ENCODE results near the gene MED6.
A peak's percentile ranks its signal among the peaks of the same experiment; 100 is the strongest.

MED6 gene

DNA sequence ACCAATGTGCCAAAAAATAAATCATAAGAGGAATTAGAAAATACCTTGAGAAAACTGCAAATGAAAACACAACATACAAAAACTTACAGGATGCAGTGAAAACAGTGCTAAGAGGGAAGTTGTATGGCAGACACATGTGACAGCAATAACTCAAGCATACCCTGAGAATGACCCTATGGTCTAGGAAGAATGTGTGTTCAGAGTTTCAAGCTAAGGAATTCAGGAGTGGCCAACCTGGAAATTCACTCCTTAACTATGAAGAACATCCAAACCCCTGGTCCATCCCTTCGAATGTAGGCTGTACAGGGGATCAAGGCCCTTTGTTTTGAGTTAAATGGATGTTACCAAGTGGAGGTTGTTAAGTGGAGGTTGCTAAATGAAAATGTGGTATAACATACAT lies 24.5 kb upstream of the MED6 start:
- no peak overlapping the region for H3K4me3 ChIP-seq (ENCODE audit: low read depth, low read length)
- TF ChIP-seq, protein P1, sequence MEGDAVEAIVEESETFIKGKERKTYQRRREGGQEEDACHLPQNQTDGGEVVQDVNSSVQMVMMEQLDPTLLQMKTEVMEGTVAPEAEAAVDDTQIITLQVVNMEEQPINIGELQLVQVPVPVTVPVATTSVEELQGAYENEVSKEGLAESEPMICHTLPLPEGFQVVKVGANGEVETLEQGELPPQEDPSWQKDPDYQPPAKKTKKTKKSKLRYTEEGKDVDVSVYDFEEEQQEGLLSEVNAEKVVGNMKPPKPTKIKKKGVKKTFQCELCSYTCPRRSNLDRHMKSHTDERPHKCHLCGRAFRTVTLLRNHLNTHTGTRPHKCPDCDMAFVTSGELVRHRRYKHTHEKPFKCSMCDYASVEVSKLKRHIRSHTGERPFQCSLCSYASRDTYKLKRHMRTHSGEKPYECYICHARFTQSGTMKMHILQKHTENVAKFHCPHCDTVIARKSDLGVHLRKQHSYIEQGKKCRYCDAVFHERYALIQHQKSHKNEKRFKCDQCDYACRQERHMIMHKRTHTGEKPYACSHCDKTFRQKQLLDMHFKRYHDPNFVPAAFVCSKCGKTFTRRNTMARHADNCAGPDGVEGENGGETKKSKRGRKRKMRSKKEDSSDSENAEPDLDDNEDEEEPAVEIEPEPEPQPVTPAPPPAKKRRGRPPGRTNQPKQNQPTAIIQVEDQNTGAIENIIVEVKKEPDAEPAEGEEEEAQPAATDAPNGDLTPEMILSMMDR (IDR thresholded peaks at IDR 0.05; ENCODE audit: low read depth, low read length): no peak

DNA sequence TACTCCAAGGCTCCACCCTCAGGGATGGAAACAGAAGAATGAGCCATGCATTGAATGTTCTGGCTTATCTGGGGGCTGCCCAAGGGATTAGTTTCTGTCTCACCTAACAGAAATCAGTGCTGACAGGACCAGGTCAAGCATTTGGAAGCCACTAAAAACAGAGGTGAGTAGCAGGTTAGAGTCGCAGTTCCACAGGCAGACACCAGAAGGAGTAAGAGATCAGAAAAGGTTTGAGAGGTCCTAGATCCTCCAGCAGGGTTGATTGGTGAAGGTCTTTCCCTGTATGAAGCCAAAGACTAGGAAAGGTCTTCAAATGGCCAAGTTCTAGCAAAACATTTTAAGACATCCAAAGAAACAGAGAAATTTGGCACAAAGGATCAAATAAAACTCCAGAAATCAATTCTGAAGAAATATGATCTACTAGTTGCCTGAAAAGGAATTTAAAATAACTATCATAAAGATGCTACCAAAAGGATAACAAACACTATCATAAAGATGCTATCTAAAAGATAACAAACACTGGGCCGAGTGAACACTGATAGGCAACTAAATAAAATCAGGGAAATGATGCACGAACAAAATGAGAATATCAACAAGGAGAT lies 21.8 kb upstream of the MED6 start:
- H3K4me3 ChIP-seq (ENCODE audit: low read depth, low read length): no peak overlapping the region
- TF ChIP-seq, protein P1 (IDR thresholded peaks at IDR 0.05; ENCODE audit: low read depth, low read length): peak; percentile 62; the same call in 1 of the 2 replicates

DNA sequence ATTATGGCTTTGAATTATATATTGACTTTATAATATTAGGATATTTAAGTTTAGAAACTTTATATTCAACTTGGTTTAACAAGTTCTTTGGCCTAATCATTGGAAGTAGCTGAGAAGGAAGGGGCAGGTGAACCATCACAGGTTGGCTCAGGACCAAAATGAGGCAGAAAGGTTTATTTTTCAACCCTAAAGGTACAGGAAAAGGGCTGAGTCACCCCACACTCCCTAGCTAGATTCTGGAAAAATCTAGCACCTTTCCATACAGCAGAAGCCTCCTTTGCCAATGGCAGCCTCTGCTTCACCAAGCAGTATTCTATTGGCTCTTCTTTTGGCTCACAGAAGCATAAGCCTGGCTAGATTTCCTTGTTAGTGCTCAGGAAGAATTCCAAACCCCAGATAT lies 19.3 kb upstream of the MED6 start:
- H3K4me3 ChIP-seq (ENCODE audit: low read depth, low read length): no peak overlapping the region
- TF ChIP-seq, protein P1 (IDR thresholded peaks at IDR 0.05; ENCODE audit: low read depth, low read length): no peak

DNA sequence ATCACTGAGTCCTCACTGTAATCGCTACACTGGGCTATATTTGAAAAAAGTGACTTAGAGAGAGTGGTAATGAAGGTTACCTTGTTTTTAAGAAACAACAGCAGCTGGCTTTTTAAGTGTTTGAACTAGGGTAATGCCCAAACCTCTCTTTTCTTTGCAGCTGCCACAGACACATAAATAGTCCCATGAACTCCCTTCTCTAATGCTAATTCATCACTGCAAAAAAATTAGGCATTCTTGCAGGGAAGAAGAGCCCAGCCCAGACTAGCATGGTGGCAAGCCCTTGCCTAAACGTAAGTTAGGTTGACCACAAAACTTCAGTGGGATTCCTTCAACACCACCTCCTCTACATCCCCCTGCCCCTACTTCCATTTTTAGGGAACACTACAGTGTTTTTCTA lies 17.9 kb upstream of the MED6 start:
- TF ChIP-seq, protein P1 (IDR thresholded peaks at IDR 0.05; ENCODE audit: low read depth, low read length): no peak
- no peak overlapping the region for H3K4me3 ChIP-seq (ENCODE audit: low read depth, low read length)

DNA sequence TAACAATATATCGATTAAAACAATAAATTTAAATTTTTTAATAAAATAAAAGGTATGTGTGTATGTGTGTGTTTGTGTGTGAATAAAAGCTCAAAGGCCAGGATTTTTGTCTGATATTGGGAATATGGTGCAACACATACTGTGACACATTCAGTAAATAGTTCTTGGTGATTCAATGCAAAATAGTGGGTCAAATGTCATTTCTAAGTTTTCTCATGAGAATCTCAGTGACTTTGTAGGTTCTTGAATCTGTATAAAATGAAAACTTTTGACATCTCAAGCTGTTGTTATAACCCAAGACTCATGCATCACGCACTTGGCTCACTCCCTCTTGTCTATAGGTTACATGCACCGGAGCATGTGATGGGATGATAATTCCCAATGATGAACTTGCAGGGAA lies 16.2 kb upstream of the MED6 start:
- no peak overlapping the region for H3K4me3 ChIP-seq (ENCODE audit: low read depth, low read length)
- TF ChIP-seq, protein P1 (IDR thresholded peaks at IDR 0.05; ENCODE audit: low read depth, low read length): no peak

DNA sequence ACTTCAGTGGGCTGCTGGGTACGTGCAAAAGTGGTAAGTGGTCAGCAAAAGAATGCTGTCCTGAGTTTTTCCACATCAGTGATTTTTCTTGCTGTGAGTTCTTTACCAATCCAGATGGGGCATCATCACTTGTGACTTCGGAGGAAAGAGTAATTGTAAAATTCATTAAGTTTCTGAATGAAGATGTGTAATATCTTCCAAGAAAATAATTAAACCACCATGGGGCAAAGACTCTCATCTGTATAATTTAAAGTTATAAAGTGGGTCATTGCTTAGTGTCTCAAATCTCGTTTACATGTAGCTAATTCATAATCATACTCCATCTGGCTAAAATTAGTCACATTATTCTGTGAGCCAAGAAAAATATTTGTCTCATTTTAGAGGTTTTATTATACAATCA lies 10.8 kb upstream of the MED6 start:
- TF ChIP-seq, protein P1 (IDR thresholded peaks at IDR 0.05; ENCODE audit: low read depth, low read length): no peak
- H3K4me3 ChIP-seq (ENCODE audit: low read depth, low read length): no peak overlapping the region

DNA sequence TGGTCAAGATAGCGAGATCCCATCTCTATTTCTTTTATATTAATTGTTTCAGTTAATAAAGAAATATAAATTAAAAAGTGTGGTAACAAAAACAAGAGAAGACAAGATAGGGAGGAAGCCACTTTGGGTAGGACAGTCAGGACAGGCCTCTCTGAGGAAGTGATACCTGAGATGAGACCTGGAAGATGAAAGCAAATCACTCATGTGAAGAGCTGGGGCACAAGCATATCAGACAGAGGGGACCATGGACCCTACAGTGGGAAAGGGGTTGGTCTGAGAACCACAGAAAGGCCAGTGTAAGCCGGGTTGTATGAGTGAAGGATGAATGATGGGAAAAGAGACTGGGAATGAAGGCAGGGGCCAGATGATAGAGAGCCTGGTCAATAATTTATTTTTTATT lies 1.8 kb upstream of the MED6 start:
- H3K4me3 ChIP-seq (ENCODE audit: low read depth, low read length): no peak overlapping the region
- TF ChIP-seq, protein P1 (IDR thresholded peaks at IDR 0.05; ENCODE audit: low read depth, low read length): no peak
